SHP77 treated with DMSO at 0.1 percent for 48 hours (cell line): Measurements from ENCODE around the gene GJD2.

Experiments
- DNase-seq: peaks from one replicate; lab custom pipeline; 2025; lab: John Stamatoyannopoulos, UW

Gene GJD2

GRCh38 chr15:34773013-34773412 is 18.2 kb upstream of the GJD2 start:
- DNase-seq: peak; percentile 26

- no peak for DNase-seq
These were observed 17.5 kb upstream of the GJD2 start for GRCh38 chr15:34772312-34772711.

- DNase-seq: no peak
These were observed 14.9 kb upstream of the GJD2 start for GRCh38 chr15:34769711-34770110.

GRCh38 chr15:34768530-34768929 is 13.7 kb upstream of the GJD2 start:
- DNase-seq: no peak

- DNase-seq: no peak
These were observed 10.9 kb upstream of the GJD2 start for GRCh38 chr15:34765741-34766140.

GRCh38 chr15:34760909-34761308 is 6.1 kb upstream of the GJD2 start:
- DNase-seq: no peak

GRCh38 chr15:34759992-34760391 is 5.2 kb upstream of the GJD2 start:
- no peak for DNase-seq

GRCh38 chr15:34759347-34759746 is 4.5 kb upstream of the GJD2 start:
- DNase-seq: no peak

GRCh38 chr15:34757262-34757661 is 2.5 kb upstream of the GJD2 start:
- DNase-seq: no peak

- DNase-seq: no peak
These were observed 598 bp upstream of the GJD2 start for GRCh38 chr15:34755419-34755773.

- DNase-seq: no peak
These were observed 612 bp downstream of the GJD2 start for GRCh38 chr15:34754171-34754601.

GRCh38 chr15:34753236-34753894 is 1.4 kb downstream of the GJD2 start:
- no peak for DNase-seq

- DNase-seq: no peak
These were observed 5.1 kb downstream of the GJD2 start for GRCh38 chr15:34749691-34750090.

- no peak for DNase-seq
These were observed 15.5 kb downstream of the GJD2 start for GRCh38 chr15:34739346-34739745.

GRCh38 chr15:34738002-34738401 is 16.8 kb downstream of the GJD2 start:
- no peak for DNase-seq

GRCh38 chr15:34737477-34737876 is 17.3 kb downstream of the GJD2 start:
- no peak for DNase-seq

- DNase-seq: no peak
These were observed 20.5 kb downstream of the GJD2 start for GRCh38 chr15:34734303-34734702.

- DNase-seq: no peak
These were observed 21.2 kb downstream of the GJD2 start for GRCh38 chr15:34733621-34734020.

GRCh38 chr15:34732430-34732829 is 22.4 kb downstream of the GJD2 start:
- DNase-seq: no peak

- DNase-seq: no peak
These were observed 24.1 kb downstream of the GJD2 start for GRCh38 chr15:34730701-34731100.

- DNase-seq: no peak
These were observed 24.9 kb downstream of the GJD2 start for GRCh38 chr15:34729886-34730285.

- no peak for DNase-seq
These were observed 25.7 kb downstream of the GJD2 start for GRCh38 chr15:34729056-34729455.

- DNase-seq: no peak
These were observed 28.2 kb downstream of the GJD2 start for GRCh38 chr15:34726406-34727100.

- no peak for DNase-seq
These were observed 29.2 kb downstream of the GJD2 start for GRCh38 chr15:34725556-34725955.
